H1 (cell line): Measurements from ENCODE around the gene SFTPA1. TPM values are rescaled to one million over a fixed set of nuclear protein-coding genes. Genes with fewer than 3 reads are reported as not detected.

Source experiments
- CTCF ChIA-PET: fragments of 300-600 bp; sonication (Branson Sonifier 250); formaldehyde crosslinking; loops from one replicate; lab custom pipeline; 2021; ENCODE audit not compliant: partially characterized antibody; lab: Charles Lee
- POLR2A ChIA-PET: fragments of 300-600 bp; sonication (Branson Sonifier 250); formaldehyde crosslinking; loops from one replicate; lab custom pipeline; 2021; ENCODE audit warnings: inconsistent platforms; ENCODE audit not compliant: partially characterized antibody; lab: Charles Lee
- DNase-seq, 2 experiments: peaks; one replicate each; pipeline versions ENCODE4 v3.0.0 to v3.0.0-alpha.2; 2010 to 2022; ENCODE audit warnings: low spot score in 2 of 2, low read depth in 1 of 2, mixed read lengths in 1 of 2
- FAIRE-seq: peaks from 2 replicates; lab custom pipeline; 2011; peaks lifted over from hg19 to GRCh38; lab: Jason Lieb, UNC
- H2AFZ ChIP-seq: 2 replicates; pipeline ENCODE4 v1.8.1; 2012; ENCODE audit warnings: low read length, inconsistent platforms
- H2AK5ac ChIP-seq: 2 replicates; pipeline ENCODE4 v1.6.1; 2013; ENCODE audit warnings: low read depth, low read length
- H2BK120ac ChIP-seq: replicated peaks from 2 replicates; pipeline ENCODE3; 2013; ENCODE audit warnings: low read depth, low read length, inconsistent platforms
- H2BK12ac ChIP-seq: 2 replicates; pipeline ENCODE4 v1.6.1; 2013; ENCODE audit warnings: low read depth, low read length
- H2BK15ac ChIP-seq: 2 replicates; pipeline ENCODE4 v1.6.1; 2013; ENCODE audit warnings: low read length
- H2BK20ac ChIP-seq: 2 replicates; pipeline ENCODE4 v1.6.1; 2013; ENCODE audit warnings: low read length
- H2BK5ac ChIP-seq: 2 replicates; pipeline ENCODE4 v1.6.1; 2013; ENCODE audit warnings: low read depth, low read length
- H3K14ac ChIP-seq: 2 replicates; pipeline ENCODE4 v1.6.1; 2013; ENCODE audit warnings: inconsistent platforms; ENCODE audit not compliant: insufficient read length
- H3K18ac ChIP-seq: 2 replicates; pipeline ENCODE4 v1.6.1; 2013; ENCODE audit warnings: low read length; ENCODE audit errors: extremely low read depth
- H3K23ac ChIP-seq: 2 replicates; pipeline ENCODE4 v1.6.1; 2013; ENCODE audit warnings: inconsistent platforms; ENCODE audit not compliant: insufficient read length
- H3K23me2 ChIP-seq: 2 replicates; pipeline ENCODE4 v1.6.1; 2013; ENCODE audit warnings: low read depth, low read length
- H3K27ac ChIP-seq: 2 replicates; pipeline ENCODE4 v1.6.1; 2011; ENCODE audit warnings: low read depth, low read length, inconsistent platforms
- H3K27me3 ChIP-seq, 4 experiments: replicated peaks in 1 of 4; 1 replicate in 1 of 4; 2 replicates in 3 of 4; pipeline versions ENCODE4 v1.6.1 to v1.8.1; 2011 to 2013; ENCODE audit warnings: low read length in 3 of 4, mild to moderate bottlenecking in 3 of 4, inconsistent platforms in 2 of 4, mixed read lengths in 2 of 4, moderate library complexity in 1 of 4; ENCODE audit not compliant: control insufficient read depth in 3 of 4, insufficient read depth in 3 of 4; ENCODE audit errors: extremely low read depth in 1 of 4
- H3K36me3 ChIP-seq, 4 experiments: 2 replicates each; pipeline versions ENCODE4 v1.6.1 to v1.8.1; 2011 to 2013; ENCODE audit warnings: mild to moderate bottlenecking in 4 of 4, low read length in 3 of 4, moderate library complexity in 2 of 4, control low read depth in 1 of 4, inconsistent platforms in 1 of 4; ENCODE audit not compliant: insufficient read depth in 4 of 4, control insufficient read depth in 2 of 4
- H3K4ac ChIP-seq: replicated peaks from 2 replicates; pipeline ENCODE3; 2013; ENCODE audit warnings: low read length, low read depth, mixed read lengths, inconsistent platforms; ENCODE audit not compliant: insufficient read length
- H3K4me1 ChIP-seq, 4 experiments: replicated peaks in 1 of 4; 1 replicate in 1 of 4; 2 replicates in 3 of 4; pipeline versions ENCODE4 v1.6.1 to v1.8.1; 2011 to 2013; ENCODE audit warnings: low read length in 3 of 4, inconsistent platforms in 2 of 4, mixed read lengths in 1 of 4; ENCODE audit not compliant: insufficient read depth in 4 of 4, control insufficient read depth in 3 of 4
- H3K4me2 ChIP-seq, 2 experiments: 2 replicates each; pipeline versions ENCODE4 v1.6.1 to v1.8.1; 2011 to 2013; ENCODE audit warnings: low read depth in 2 of 2, low read length in 2 of 2, control low read depth in 1 of 2, inconsistent platforms in 1 of 2, mild to moderate bottlenecking in 1 of 2; ENCODE audit not compliant: insufficient read depth in 1 of 2
- H3K4me3 ChIP-seq, 4 experiments: fragments of 200-600, 300-600 bp in 1 of 4; sonication (generic), shearing (Covaris generic), sonication (Bioruptor Twin) in 1 of 4; 2 replicates each; pipeline versions ENCODE4 v1.5.1 to v1.8.1; 2011 to 2016; ENCODE audit warnings: low read length in 4 of 4, low read depth in 3 of 4, control low read depth in 2 of 4, inconsistent platforms in 2 of 4, mild to moderate bottlenecking in 2 of 4, mixed read lengths in 1 of 4, moderate library complexity in 1 of 4; ENCODE audit not compliant: insufficient read depth in 2 of 4; ENCODE audit errors: extremely low read depth in 1 of 4
- H3K56ac ChIP-seq: replicated peaks from 2 replicates; pipeline ENCODE3; 2013; ENCODE audit warnings: low read depth, mild to moderate bottlenecking, mixed read lengths, low read length, inconsistent platforms; ENCODE audit not compliant: insufficient read length
- H3K79me1 ChIP-seq: 2 replicates; pipeline ENCODE4 v1.6.1; 2013; ENCODE audit warnings: low read depth, low read length, control low read depth
- H3K79me2 ChIP-seq, 2 experiments: 2 replicates each; pipeline versions ENCODE4 v1.6.1 to v1.8.1; 2012 to 2013; ENCODE audit warnings: low read length in 2 of 2, mild to moderate bottlenecking in 2 of 2, inconsistent platforms in 1 of 2; ENCODE audit not compliant: insufficient read depth in 2 of 2, control insufficient read depth in 1 of 2
- H3K9ac ChIP-seq, 4 experiments: replicated peaks in 1 of 4; 1 replicate in 1 of 4; 2 replicates in 3 of 4; pipeline versions ENCODE4 v1.6.1 to v1.8.1; 2011 to 2013; ENCODE audit warnings: low read depth in 3 of 4, low read length in 3 of 4, control low read depth in 2 of 4, mild to moderate bottlenecking in 2 of 4, moderate library complexity in 2 of 4, inconsistent platforms in 1 of 4; ENCODE audit errors: extremely low read depth in 1 of 4
- H3K9me3 ChIP-seq, 2 experiments: 2 replicates each; pipeline versions ENCODE4 v1.6.1 to v1.8.1; 2012 to 2013; ENCODE audit warnings: mild to moderate bottlenecking in 2 of 2, moderate library complexity in 2 of 2, control low read depth in 1 of 2, inconsistent platforms in 1 of 2, low read depth in 1 of 2, low read length in 1 of 2, mixed read lengths in 1 of 2; ENCODE audit not compliant: insufficient read depth in 2 of 2
- H4K20me1 ChIP-seq, 2 experiments: replicated peaks in 1 of 2; 2 replicates each; pipeline versions ENCODE3 to v1.8.1; 2011 to 2013; ENCODE audit warnings: inconsistent platforms in 2 of 2, low read length in 2 of 2, mild to moderate bottlenecking in 1 of 2; ENCODE audit not compliant: insufficient read depth in 2 of 2, control insufficient read depth in 1 of 2
- H4K5ac ChIP-seq: 2 replicates; pipeline ENCODE4 v1.6.1; 2013; ENCODE audit warnings: low read length, low read depth, mixed read lengths, inconsistent platforms; ENCODE audit not compliant: insufficient read length
- H4K8ac ChIP-seq: 2 replicates; pipeline ENCODE4 v1.8.0; 2013; ENCODE audit warnings: mild to moderate bottlenecking, moderate library complexity, low read length, inconsistent platforms; ENCODE audit not compliant: insufficient read depth; ENCODE audit errors: extremely low read depth
- H4K91ac ChIP-seq: replicated peaks from 2 replicates; pipeline ENCODE3; 2013; ENCODE audit warnings: low read length, mixed read lengths, inconsistent platforms; ENCODE audit not compliant: insufficient read length
- BCL11A ChIP-seq, 2 experiments: IDR thresholded peaks; one replicate each; pipeline ENCODE4 v1.6.1; 2011; ENCODE audit warnings: low read depth in 2 of 2, low read length in 2 of 2, mild to moderate bottlenecking in 2 of 2
- CBX5 ChIP-seq: fragments of 300-800, 300-1000 bp; sonication (generic); IDR thresholded peaks from 2 replicates; pipeline ENCODE4 v1.7.1; 2016; ENCODE audit warnings: antibody characterized with exemption, low read length, low read depth
- CEBPB ChIP-seq: IDR thresholded peaks from 2 replicates; pipeline ENCODE4 v1.6.1; 2012; ENCODE audit warnings: low read depth, low read length
- CTCF ChIP-seq, 3 experiments: IDR thresholded peaks; 1 replicate in 2 of 3; 2 replicates in 1 of 3; pipeline versions ENCODE4 v1.5.1 to v1.6.1; 2011; ENCODE audit warnings: low read length in 3 of 3, mild to moderate bottlenecking in 3 of 3, inconsistent platforms in 2 of 3, low read depth in 1 of 3, moderate library complexity in 1 of 3; ENCODE audit not compliant: insufficient read depth in 1 of 3; ENCODE audit errors: control extremely low read depth in 1 of 3
- RXRA ChIP-seq: IDR thresholded peaks from 2 replicates; pipeline ENCODE4 v1.6.1; 2011; ENCODE audit warnings: low read depth, mild to moderate bottlenecking, low read length, moderate library complexity; ENCODE audit not compliant: insufficient read depth
- SAP30 ChIP-seq: fragments of 300-600 bp; sonication (generic); IDR thresholded peaks from 2 replicates; pipeline ENCODE4 v1.7.1; 2012; ENCODE audit warnings: low read length, moderate library complexity, mild to moderate bottlenecking, inconsistent platforms; ENCODE audit not compliant: insufficient read depth, insufficient replicate concordance
- USF2 ChIP-seq: IDR thresholded peaks from 2 replicates; pipeline ENCODE4 v1.6.1; 2011; ENCODE audit warnings: low read length, improper control_type of control experiment
- WGBS, 2 experiments: shearing (Covaris generic) in 1 of 2; methylation state at CpG; one replicate each; pipeline versions ENCODE4 v1.1.6 to v1.1.7; 2013 to 2015; ENCODE audit warnings: low lambda C conversion rate in 2 of 2, mixed read lengths in 2 of 2, inconsistent platforms in 1 of 2, low coverage in 1 of 2, missing lambda C conversion rate in 1 of 2; ENCODE audit not compliant: insufficient replicate concordance in 2 of 2, insufficient coverage in 1 of 2, insufficient read length in 1 of 2; ENCODE audit errors: extremely low coverage in 1 of 2, missing lambda C conversion rate in 1 of 2; 5-methylcytosine and 5-hydroxymethylcytosine counted together
- polyA plus RNA-seq, 7 experiments: library from polyadenylated mRNA; depleted of rRNA in 3 of 7; stranded (reverse) in 5 of 7; unstranded in 2 of 7; fragments of >200 nt in 5 of 7; fragments of 200-250 nt in 2 of 7; gene quantifications; 1 replicate in 5 of 7; 2 replicates in 1 of 7; 4 replicates in 1 of 7; pipeline versions ENCODE4 v1.2.1 to v1.2.3, GENCODE V29; 2011 to 2013; ENCODE audit warnings: missing spikeins in 2 of 7, mixed read lengths in 2 of 7
- total RNA-seq: library from RNA; stranded (reverse); fragmentation: NEBNext Ultra II Directional; extraction: Animal tissue kit (Norgen Biotek cat#: 25700); gene quantifications from 2 replicates; pipeline ENCODE4 v1.2.1, GENCODE V29; 2021

SFTPA1 gene
- total and polyA plus RNA-seq, 2 of the 8 experiments (the other 6 are each of a cell fraction or from before 2014, with no cell fraction given): not detected

GRCh38 chr10:79608505-79609375 is 2.0 kb upstream of the SFTPA1 start:
- Histone ChIP-seq H4K8ac (no peak overlapping the region), H3K27me3 (peaks cover 0 to 4% (median 2%) of the 10 kb centered on the region in 4 experiments; a peak in 2 of 7 replicates), H4K20me1 (no peaks in the 10 kb centered on the region), H2BK15ac (peak overlapping the region; percentile 61; the same call in 1 of the 2 replicates), H2BK5ac (no peak overlapping the region), H3K14ac (no peak overlapping the region), H3K56ac (no peak overlapping the region), H3K79me2 (no peaks in the 10 kb centered on the region), H3K27ac (no peak overlapping the region), H3K79me1 (no peaks in the 10 kb centered on the region), H4K91ac (no peak overlapping the region), H2AK5ac (no peak overlapping the region), H3K4me3 (no peak overlapping the region), H3K23me2 (no peaks in the 10 kb centered on the region), H3K4me2 (no peak overlapping the region), H3K9me3 (no peaks in the 10 kb centered on the region; a peak in 1 of 4 replicates), H3K9ac (no peak overlapping the region), H3K18ac (no peak overlapping the region), H3K36me3 (no peaks in the 10 kb centered on the region), H2BK120ac (no peak overlapping the region), H2BK20ac (no peak overlapping the region), H3K4ac (no peak overlapping the region), H3K4me1 (no peaks in the 10 kb centered on the region), H2BK12ac (no peak overlapping the region), H3K23ac (no peak overlapping the region), H2AFZ (peak overlapping the region; percentile 94; the same call in 1 of the 2 replicates), H4K5ac (no peak overlapping the region)
- FAIRE-seq (no peak), DNase-seq (peak; percentile 49 to 80)
- CTCF ChIA-PET: interaction anchor here (0.5 to 2.5 kb wide), 17 partner anchors 10 to 714 kb away, joined by 3 to 10 read pairs (median 4); partner anchors contain the start of gene SFTPA2
- POLR2A ChIA-PET: no interaction called here
- 65% methylated on average over 20 of the region's 20 CpGs; no CpG with 5 or more reads in 1 of the 2 experiments for WGBS, 2 experiments
- no peak for TF ChIP-seq USF2
- no peak for TF ChIP-seq BCL11A (IDR thresholded peaks at IDR 0.05; ENCODE audit: low read depth in 2 of 2, low read length in 2 of 2)
- peak; percentile 81 to 98 (median 91) for TF ChIP-seq CTCF (IDR thresholded peaks at IDR 0.05; ENCODE audit: control extremely low read depth in 1 of 3, insufficient read depth in 1 of 3, low read depth in 1 of 3, low read length in 3 of 3)
- TF ChIP-seq CBX5: no peak
- peak; percentile 61; the same call in 1 of the 2 replicates for TF ChIP-seq CEBPB
- TF ChIP-seq RXRA: no peak
- TF ChIP-seq SAP30: no peak
